Measurements from ENCODE around the gene KCNQ2.

Gene KCNQ2

DNA sequence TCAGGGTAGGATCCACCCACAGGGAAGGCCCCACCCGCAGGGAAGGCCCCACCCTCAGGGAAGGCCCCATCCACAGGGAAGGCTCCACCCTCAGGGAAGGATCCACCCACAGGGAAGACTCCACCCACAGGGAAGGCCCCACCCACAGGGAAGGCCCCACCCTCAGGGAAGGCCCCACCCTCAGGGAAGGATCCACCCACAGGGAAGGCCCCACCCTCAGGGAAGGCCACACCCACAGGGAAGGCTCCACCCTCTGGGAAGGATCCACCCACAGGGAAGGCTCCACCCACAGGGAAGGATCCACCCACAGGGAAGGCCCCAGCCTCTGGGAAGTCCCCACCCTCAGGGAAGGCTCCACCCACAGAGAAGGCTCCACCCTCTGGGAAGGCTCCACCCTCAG, 40.5 kb downstream of the KCNQ2 start:
- H3K79me2 ChIP-seq (ENCODE audit: control insufficient read depth, insufficient read depth, low read length, unreplicated experiment) = no peaks in the 10 kb centered on the region
- H3K4me3 ChIP-seq (ENCODE audit: low read depth, low read length) = no peak overlapping the region
- H3K27me3 ChIP-seq (ENCODE audit: insufficient read depth, low read length) = peaks cover 12% of the 10 kb centered on the region; the same call in 1 of the 2 replicates
- no peak overlapping the region for H2AFZ ChIP-seq (ENCODE audit: low read length, unreplicated experiment)
- H3K36me3 ChIP-seq (ENCODE audit: insufficient read depth, low read length) = no peaks in the 10 kb centered on the region
- H3K4me1 ChIP-seq (ENCODE audit: control insufficient read depth, insufficient read depth, low read length, unreplicated experiment) = peaks cover 4% of the 10 kb centered on the region
- H3K27ac ChIP-seq (ENCODE audit: low read depth, low read length) = no peak overlapping the region

DNA sequence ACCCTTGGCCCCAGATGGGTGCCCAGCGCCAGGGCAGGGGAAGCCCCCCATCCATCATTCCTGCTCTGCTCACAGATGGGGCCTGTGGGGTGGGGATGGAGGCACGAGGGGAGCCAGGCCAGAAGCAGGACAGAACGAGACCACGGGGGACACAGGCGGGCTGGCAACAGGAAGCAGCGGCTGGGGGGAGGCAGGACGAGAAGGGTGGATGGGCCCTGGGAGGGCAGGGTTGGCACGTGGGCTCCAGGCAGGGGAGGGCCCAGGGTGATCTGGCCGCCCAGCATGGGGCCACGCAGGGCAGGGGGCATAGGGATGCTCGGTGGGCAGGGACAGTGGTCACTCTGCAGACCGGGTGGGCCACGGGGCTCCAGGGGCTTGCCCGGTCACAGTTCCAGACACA, 41.6 kb downstream of the KCNQ2 start:
- Histone ChIP-seq H3K27me3 (ENCODE audit: insufficient read depth, low read length) (peaks cover 10% of the 10 kb centered on the region; the same call in 1 of the 2 replicates), H3K79me2 (ENCODE audit: control insufficient read depth, insufficient read depth, low read length, unreplicated experiment) (no peaks in the 10 kb centered on the region), H3K27ac (ENCODE audit: low read depth, low read length) (no peak overlapping the region), H2AFZ (ENCODE audit: low read length, unreplicated experiment) (no peak overlapping the region), H3K4me3 (ENCODE audit: low read depth, low read length) (no peak overlapping the region), H3K4me1 (ENCODE audit: control insufficient read depth, insufficient read depth, low read length, unreplicated experiment) (peaks cover 4% of the 10 kb centered on the region), H3K36me3 (ENCODE audit: insufficient read depth, low read length) (no peaks in the 10 kb centered on the region)

DNA sequence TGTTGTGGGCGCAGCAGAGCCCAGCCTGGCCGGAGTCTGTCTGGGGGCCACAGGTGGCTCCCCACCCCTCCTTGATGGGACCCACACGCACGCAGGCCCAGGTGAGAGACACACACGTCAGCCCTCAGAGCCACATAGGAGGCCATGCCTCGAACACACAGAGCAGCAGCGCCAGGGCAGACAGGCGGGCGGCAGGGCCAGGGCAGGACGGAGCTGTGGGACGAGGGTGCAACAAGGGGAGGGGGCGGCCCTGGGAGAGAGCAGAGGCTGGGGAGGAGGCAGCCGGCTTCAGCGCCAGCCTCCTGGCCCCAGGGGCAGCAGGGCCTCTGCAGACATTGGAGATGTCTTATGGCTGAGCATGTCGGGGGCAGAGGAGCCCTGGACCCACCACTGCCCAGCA, 42.5 kb downstream of the KCNQ2 start:
- H3K79me2 ChIP-seq (ENCODE audit: control insufficient read depth, insufficient read depth, low read length, unreplicated experiment) = no peaks in the 10 kb centered on the region
- H3K36me3 ChIP-seq (ENCODE audit: insufficient read depth, low read length) = no peaks in the 10 kb centered on the region
- H3K4me3 ChIP-seq (ENCODE audit: low read depth, low read length) = no peak overlapping the region
- 0 out of 2 replicates have a peak, but pooled peaks cover 1% of the 10 kb centered on the region for H3K27me3 ChIP-seq (ENCODE audit: insufficient read depth, low read length)
- H2AFZ ChIP-seq (ENCODE audit: low read length, unreplicated experiment) = no peak overlapping the region
- no peak overlapping the region for H3K27ac ChIP-seq (ENCODE audit: low read depth, low read length)
- peaks cover 4% of the 10 kb centered on the region for H3K4me1 ChIP-seq (ENCODE audit: control insufficient read depth, insufficient read depth, low read length, unreplicated experiment)

DNA sequence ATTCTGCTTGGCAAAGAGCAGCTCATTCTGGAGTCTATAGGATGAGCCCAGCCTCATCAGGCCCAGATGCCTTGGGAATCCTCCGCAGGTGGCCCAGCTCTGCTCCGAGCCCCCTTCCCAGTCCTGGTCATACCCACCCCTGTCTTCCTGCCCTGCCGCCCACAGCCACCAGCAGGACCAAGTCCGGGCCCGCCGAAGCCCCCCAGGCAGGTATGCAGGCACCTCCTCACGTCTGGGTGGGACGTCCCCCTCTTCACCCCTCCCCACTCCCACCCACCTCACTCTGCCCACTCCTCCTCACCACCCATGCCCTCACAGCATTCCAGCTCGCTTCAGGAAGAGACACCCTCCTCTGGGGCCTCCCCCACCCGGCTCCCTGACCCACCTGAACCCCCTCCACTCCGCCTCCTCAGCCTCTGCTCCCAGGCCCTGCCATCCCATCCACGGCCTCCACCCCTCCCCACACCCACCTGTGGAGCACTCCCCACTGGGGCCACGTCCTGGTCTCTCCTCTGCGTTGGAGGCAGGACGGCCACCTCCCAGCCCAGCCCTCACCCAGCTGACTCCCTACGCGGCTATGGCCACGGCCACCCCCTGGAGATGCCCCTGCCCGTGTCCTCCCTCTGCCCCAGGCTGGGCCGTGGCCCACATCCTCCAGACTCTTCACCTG, 43.4 kb downstream of the KCNQ2 start:
- Histone ChIP-seq H3K4me3 (ENCODE audit: low read depth, low read length) (no peak overlapping the region), H3K27ac (ENCODE audit: low read depth, low read length) (no peak overlapping the region), H3K36me3 (ENCODE audit: insufficient read depth, low read length) (no peaks in the 10 kb centered on the region), H2AFZ (ENCODE audit: low read length, unreplicated experiment) (no peak overlapping the region), H3K4me1 (ENCODE audit: control insufficient read depth, insufficient read depth, low read length, unreplicated experiment) (no peaks in the 10 kb centered on the region), H3K79me2 (ENCODE audit: control insufficient read depth, insufficient read depth, low read length, unreplicated experiment) (no peaks in the 10 kb centered on the region), H3K27me3 (ENCODE audit: insufficient read depth, low read length) (no peaks in the 10 kb centered on the region)

DNA sequence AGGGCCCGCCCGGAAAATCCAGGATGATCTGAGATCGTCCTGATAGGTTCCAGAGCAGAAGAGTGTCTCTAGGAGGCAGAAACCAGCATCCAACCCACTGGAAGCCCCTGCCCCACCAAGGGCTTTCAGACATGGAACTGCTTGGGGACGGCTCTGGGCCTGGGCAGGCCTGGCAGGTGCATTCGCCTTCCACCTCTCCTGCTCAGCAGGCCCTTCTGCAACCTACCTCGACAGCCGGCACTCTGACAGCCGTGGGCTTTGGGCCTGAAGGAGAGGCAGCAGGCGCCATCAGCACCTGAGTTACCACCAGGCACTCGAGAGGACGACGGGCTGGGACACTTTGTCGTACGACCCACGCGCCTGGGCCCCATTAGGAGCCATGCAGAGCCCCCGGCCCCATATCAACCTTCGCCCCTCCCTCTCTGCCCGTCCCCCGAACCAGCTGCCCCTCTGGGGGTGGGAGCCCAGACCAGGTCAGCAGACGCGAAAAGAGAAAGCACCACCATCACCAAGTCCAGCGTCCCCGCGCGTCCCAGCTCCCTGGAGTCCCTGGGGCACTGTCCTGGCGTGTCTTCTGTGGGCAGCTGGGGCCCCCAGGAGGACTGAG, 44.6 kb downstream of the KCNQ2 start:
- Histone ChIP-seq H3K79me2 (ENCODE audit: control insufficient read depth, insufficient read depth, low read length, unreplicated experiment) (no peaks in the 10 kb centered on the region), H3K4me1 (ENCODE audit: control insufficient read depth, insufficient read depth, low read length, unreplicated experiment) (no peaks in the 10 kb centered on the region), H2AFZ (ENCODE audit: low read length, unreplicated experiment) (no peak overlapping the region), H3K27ac (ENCODE audit: low read depth, low read length) (no peak overlapping the region), H3K27me3 (ENCODE audit: insufficient read depth, low read length) (no peaks in the 10 kb centered on the region), H3K4me3 (ENCODE audit: low read depth, low read length) (no peak overlapping the region), H3K36me3 (ENCODE audit: insufficient read depth, low read length) (no peaks in the 10 kb centered on the region)

DNA sequence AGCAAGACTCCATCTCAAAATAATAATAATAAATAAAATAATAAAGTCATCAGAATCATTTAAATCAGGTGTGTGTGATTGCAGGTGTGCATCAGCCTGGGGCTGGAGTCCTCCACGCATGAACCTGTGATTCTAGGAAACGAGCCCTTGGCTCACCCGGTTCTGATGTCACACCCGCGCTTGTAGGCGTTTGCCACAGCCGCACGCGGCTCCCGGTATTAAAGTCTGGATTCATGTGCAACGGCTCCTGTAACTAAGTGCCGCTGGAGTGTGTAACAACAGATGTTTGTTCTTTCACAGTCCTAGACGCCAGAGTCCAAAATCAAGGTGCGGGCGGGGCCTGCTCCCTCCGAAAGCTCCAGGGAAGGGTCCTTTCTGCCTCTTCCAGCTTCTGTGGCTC, 45.2 kb downstream of the KCNQ2 start:
- no peak overlapping the region for H3K4me3 ChIP-seq (ENCODE audit: low read depth, low read length)
- no peaks in the 10 kb centered on the region for H3K36me3 ChIP-seq (ENCODE audit: insufficient read depth, low read length)
- H3K79me2 ChIP-seq (ENCODE audit: control insufficient read depth, insufficient read depth, low read length, unreplicated experiment) = no peaks in the 10 kb centered on the region
- H3K27me3 ChIP-seq (ENCODE audit: insufficient read depth, low read length) = no peaks in the 10 kb centered on the region
- H3K4me1 ChIP-seq (ENCODE audit: control insufficient read depth, insufficient read depth, low read length, unreplicated experiment) = no peaks in the 10 kb centered on the region
- H2AFZ ChIP-seq (ENCODE audit: low read length, unreplicated experiment) = no peak overlapping the region
- no peak overlapping the region for H3K27ac ChIP-seq (ENCODE audit: low read depth, low read length)

DNA sequence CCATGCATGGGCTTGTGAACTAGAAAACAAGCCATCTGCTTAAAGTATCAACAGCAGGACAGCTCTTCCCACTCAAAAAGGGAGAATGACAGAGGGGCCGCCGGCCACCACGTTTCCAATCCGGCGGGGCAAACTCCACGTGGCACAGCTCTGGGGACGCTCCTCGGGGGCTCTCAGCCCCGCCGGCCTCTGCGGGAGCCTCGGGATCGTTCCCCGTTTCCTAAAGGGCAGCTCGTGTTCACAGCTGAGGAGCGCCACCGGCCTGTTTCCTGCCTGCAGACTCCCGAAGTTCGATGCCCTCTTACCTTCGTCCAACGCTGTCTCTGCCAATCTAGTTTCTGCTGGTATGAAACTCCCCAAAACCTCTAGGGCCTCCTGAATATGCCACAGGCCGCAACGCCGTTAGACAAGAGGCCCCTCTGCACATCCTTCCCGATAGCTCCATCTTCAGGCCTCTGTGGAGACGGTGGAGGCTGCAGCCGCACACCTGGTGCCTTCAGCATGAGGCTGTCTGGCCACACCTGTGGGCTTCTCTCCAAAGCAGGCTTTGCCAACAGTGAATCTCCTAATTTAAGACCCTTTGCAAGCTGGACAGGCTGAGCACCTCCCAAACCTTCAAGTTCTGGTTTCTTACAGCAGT, 46.5 kb downstream of the KCNQ2 start:
- no peak overlapping the region for H3K27ac ChIP-seq (ENCODE audit: low read depth, low read length)
- H2AFZ ChIP-seq (ENCODE audit: low read length, unreplicated experiment) = no peak overlapping the region
- no peaks in the 10 kb centered on the region for H3K4me1 ChIP-seq (ENCODE audit: control insufficient read depth, insufficient read depth, low read length, unreplicated experiment)
- H3K36me3 ChIP-seq (ENCODE audit: insufficient read depth, low read length) = no peaks in the 10 kb centered on the region
- H3K79me2 ChIP-seq (ENCODE audit: control insufficient read depth, insufficient read depth, low read length, unreplicated experiment) = no peaks in the 10 kb centered on the region
- H3K27me3 ChIP-seq (ENCODE audit: insufficient read depth, low read length) = no peaks in the 10 kb centered on the region
- no peak overlapping the region for H3K4me3 ChIP-seq (ENCODE audit: low read depth, low read length)

DNA sequence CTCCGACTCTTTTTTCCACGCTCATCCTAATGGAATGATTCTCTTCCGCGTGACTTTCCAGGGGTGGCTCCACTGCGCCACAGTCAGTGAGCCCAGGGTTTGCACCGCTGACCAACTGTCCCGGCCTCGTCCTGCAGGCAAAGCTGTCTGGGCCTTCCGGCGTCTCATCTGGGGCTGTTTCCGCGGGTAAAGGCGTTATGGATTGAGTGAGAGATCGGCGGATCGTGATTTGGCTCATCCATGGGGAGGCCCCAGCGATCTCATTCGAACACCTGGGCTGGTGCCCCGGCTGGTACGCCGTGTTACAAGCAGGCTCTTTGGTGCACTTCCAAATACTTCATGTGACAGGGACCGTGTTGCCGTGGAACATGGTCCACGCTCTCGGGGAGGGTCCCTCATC, 47.8 kb downstream of the KCNQ2 start:
- H3K4me3 ChIP-seq (ENCODE audit: low read depth, low read length) = no peak overlapping the region
- no peak overlapping the region for H3K27ac ChIP-seq (ENCODE audit: low read depth, low read length)
- H3K79me2 ChIP-seq (ENCODE audit: control insufficient read depth, insufficient read depth, low read length, unreplicated experiment) = no peaks in the 10 kb centered on the region
- no peaks in the 10 kb centered on the region for H3K36me3 ChIP-seq (ENCODE audit: insufficient read depth, low read length)
- H2AFZ ChIP-seq (ENCODE audit: low read length, unreplicated experiment) = no peak overlapping the region
- H3K4me1 ChIP-seq (ENCODE audit: control insufficient read depth, insufficient read depth, low read length, unreplicated experiment) = no peaks in the 10 kb centered on the region
- H3K27me3 ChIP-seq (ENCODE audit: insufficient read depth, low read length) = no peaks in the 10 kb centered on the region; the same call in 1 of the 2 replicates

DNA sequence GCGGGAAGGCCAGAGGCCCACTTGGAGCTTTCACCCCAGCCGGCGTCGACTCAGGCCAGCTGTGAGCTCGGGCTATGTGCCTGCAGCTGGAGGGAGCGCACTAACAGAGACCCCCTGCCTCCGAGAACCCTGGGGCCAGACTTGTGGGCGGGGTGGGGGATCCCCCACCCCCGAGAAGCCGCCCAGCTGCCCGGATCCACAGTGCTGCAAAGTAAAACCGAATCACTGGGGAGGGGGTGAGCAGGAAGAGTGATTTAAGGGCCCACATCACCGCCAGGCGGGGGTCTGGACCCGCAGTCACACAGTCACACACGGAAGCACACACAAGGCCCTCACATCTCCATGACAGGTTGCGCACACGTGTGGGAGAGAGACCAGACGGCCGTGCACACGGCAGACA, 48.7 kb downstream of the KCNQ2 start:
- no peak overlapping the region for H2AFZ ChIP-seq (ENCODE audit: low read length, unreplicated experiment)
- no peak overlapping the region for H3K4me3 ChIP-seq (ENCODE audit: low read depth, low read length)
- no peak overlapping the region for H3K27ac ChIP-seq (ENCODE audit: low read depth, low read length)
- H3K79me2 ChIP-seq (ENCODE audit: control insufficient read depth, insufficient read depth, low read length, unreplicated experiment) = no peaks in the 10 kb centered on the region
- H3K4me1 ChIP-seq (ENCODE audit: control insufficient read depth, insufficient read depth, low read length, unreplicated experiment) = no peaks in the 10 kb centered on the region
- no peaks in the 10 kb centered on the region for H3K36me3 ChIP-seq (ENCODE audit: insufficient read depth, low read length)
- no peaks in the 10 kb centered on the region; the same call in none of the 2 replicates for H3K27me3 ChIP-seq (ENCODE audit: insufficient read depth, low read length)

DNA sequence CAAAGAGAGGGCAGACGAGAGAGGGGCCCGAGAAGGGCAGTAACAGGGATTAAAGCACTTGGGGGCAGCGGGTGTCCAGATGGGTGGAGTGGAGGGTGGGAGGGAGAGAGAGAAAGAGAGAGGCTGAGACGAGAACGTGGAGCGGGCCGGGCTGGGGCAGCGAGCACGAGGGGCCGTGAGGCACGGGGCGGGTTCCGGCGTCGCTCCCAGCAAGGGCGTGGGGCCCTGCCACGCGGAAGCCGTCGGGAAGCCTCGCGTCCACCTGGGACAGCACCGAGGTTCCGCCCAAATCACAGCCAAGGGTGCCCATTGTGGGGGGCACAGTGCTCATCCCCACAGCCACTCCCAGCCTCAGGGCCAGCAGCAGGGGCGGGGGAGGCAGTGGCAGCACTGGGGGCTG, 49.8 kb downstream of the KCNQ2 start:
- H3K27me3 ChIP-seq (ENCODE audit: insufficient read depth, low read length) = peaks cover 4% of the 10 kb centered on the region

DNA sequence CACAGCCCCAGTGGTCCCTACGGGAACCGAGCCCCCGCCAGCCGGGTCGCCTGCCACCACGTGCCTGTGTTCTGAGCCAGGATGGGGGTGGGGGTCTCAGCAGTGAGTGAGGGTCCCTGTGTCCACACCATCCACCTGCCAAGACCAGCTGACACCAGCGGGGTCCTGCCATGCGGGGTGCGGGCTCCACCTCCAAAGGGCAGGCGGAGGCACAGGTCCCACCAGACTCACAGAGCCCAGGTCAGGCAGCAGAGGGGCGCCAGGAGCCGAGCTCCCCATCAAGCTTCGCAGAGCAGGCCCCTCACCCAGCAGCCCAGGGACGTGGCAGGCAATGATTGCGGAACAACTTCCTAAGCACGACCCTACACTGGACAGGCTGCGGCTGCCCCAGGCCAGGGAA, 50.5 kb downstream of the KCNQ2 start:
- Histone ChIP-seq H3K79me2 (ENCODE audit: control insufficient read depth, insufficient read depth, low read length, unreplicated experiment) (no peaks in the 10 kb centered on the region), H3K36me3 (ENCODE audit: insufficient read depth, low read length) (no peaks in the 10 kb centered on the region), H3K27me3 (ENCODE audit: insufficient read depth, low read length) (peaks cover 8% of the 10 kb centered on the region), H3K27ac (ENCODE audit: low read depth, low read length) (no peak overlapping the region), H2AFZ (ENCODE audit: low read length, unreplicated experiment) (no peak overlapping the region), H3K4me1 (ENCODE audit: control insufficient read depth, insufficient read depth, low read length, unreplicated experiment) (no peaks in the 10 kb centered on the region), H3K4me3 (ENCODE audit: low read depth, low read length) (no peak overlapping the region)

More for the DNA sequence above, 49.8 kb downstream of the KCNQ2 start:
- H3K4me3 ChIP-seq (ENCODE audit: low read depth, low read length) = no peak overlapping the region
- no peak overlapping the region for H2AFZ ChIP-seq (ENCODE audit: low read length, unreplicated experiment)
- H3K36me3 ChIP-seq (ENCODE audit: insufficient read depth, low read length) = no peaks in the 10 kb centered on the region
- H3K79me2 ChIP-seq (ENCODE audit: control insufficient read depth, insufficient read depth, low read length, unreplicated experiment) = no peaks in the 10 kb centered on the region
- no peaks in the 10 kb centered on the region for H3K4me1 ChIP-seq (ENCODE audit: control insufficient read depth, insufficient read depth, low read length, unreplicated experiment)
- no peak overlapping the region for H3K27ac ChIP-seq (ENCODE audit: low read depth, low read length)
